KMS-11 (cell line): ENCODE measurements around the gene GLIS2.

ENCODE experiments used
- H2AFZ ChIP-seq: fragments of 200-600 bp; sonication (generic); 2 replicates; pipeline ENCODE4 v1.6.1; 2016; ENCODE audit warnings: antibody characterized with exemption, mixed run types, low read depth
- H3K27ac ChIP-seq: fragments of 200-600 bp; sonication (generic); 2 replicates; pipeline ENCODE4 v1.6.1; 2016; ENCODE audit warnings: mild to moderate bottlenecking, mixed run types
- H3K27me3 ChIP-seq: fragments of 200-600 bp; sonication (generic); 2 replicates; pipeline ENCODE4 v1.6.1; 2017; ENCODE audit warnings: mild to moderate bottlenecking, low read depth, mixed run types, moderate library complexity; ENCODE audit not compliant: insufficient read depth
- H3K36me3 ChIP-seq: fragments of 200-600 bp; sonication (generic); 2 replicates; pipeline ENCODE4 v1.6.1; 2017; ENCODE audit warnings: mild to moderate bottlenecking, mixed run types; ENCODE audit not compliant: insufficient read depth
- H3K4me1 ChIP-seq: fragments of 200-600 bp; sonication (generic); 2 replicates; pipeline ENCODE4 v1.6.1; 2016; ENCODE audit warnings: mild to moderate bottlenecking, low read depth, mixed run types; ENCODE audit not compliant: poor library complexity, severe bottlenecking
- H3K4me2 ChIP-seq: fragments of 200-600 bp; sonication (generic); 2 replicates; pipeline ENCODE4 v1.7.0; 2016; ENCODE audit warnings: mild to moderate bottlenecking, mixed run types
- H3K4me3 ChIP-seq: fragments of 200-600 bp; sonication (generic); IDR thresholded peaks from 2 replicates; pipeline ENCODE4 v1.6.1; 2017; ENCODE audit warnings: low read depth, low read length, mixed read lengths; ENCODE audit not compliant: insufficient read depth
- H3K79me2 ChIP-seq: fragments of 200-600 bp; sonication (generic); 2 replicates; pipeline ENCODE4 v1.6.1; 2016; ENCODE audit warnings: low read depth, mixed run types; ENCODE audit not compliant: insufficient read depth
- H3K9ac ChIP-seq: fragments of 200-600 bp; sonication (generic); 2 replicates; pipeline ENCODE4 v1.6.1; 2016; ENCODE audit warnings: mild to moderate bottlenecking, mixed run types
- H4K20me1 ChIP-seq: fragments of 200-600 bp; sonication (generic); 2 replicates; pipeline ENCODE4 v1.6.1; 2016; ENCODE audit warnings: mild to moderate bottlenecking, mixed run types; ENCODE audit not compliant: insufficient read depth
- CTCF ChIP-seq: fragments of 200-600 bp; sonication (generic); conservative IDR thresholded peaks from 2 replicates; pipeline ENCODE4 v1.6.1; 2017; ENCODE audit warnings: low read depth, mild to moderate bottlenecking, antibody characterized with exemption, low read length, moderate library complexity, mixed read lengths

The GLIS2 gene

GRCh38 chr16:4353675-4354074, 37.8 kb downstream of the GLIS2 start:
- Histone ChIP-seq H3K27ac (no peak overlapping the region), H4K20me1 (no peaks in the 10 kb centered on the region; the same call in 1 of the 2 replicates), H2AFZ (no peak overlapping the region), H3K79me2 (peaks cover 20% of the 10 kb centered on the region), H3K9ac (no peak overlapping the region), H3K4me1 (peaks cover 28% of the 10 kb centered on the region), H3K4me2 (no peak overlapping the region), H3K4me3 (no peak overlapping the region), H3K36me3 (no peaks in the 10 kb centered on the region; the same call in 1 of the 2 replicates), H3K27me3 (no peaks in the 10 kb centered on the region)
- TF ChIP-seq CTCF: no peak

GRCh38 chr16:4354512-4355409, 38.9 kb downstream of the GLIS2 start:
- peaks cover 12% of the 10 kb centered on the region for H3K79me2 ChIP-seq
- no peak overlapping the region for H2AFZ ChIP-seq
- TF ChIP-seq CTCF: no peak
- H3K4me3 ChIP-seq: no peak overlapping the region
- H4K20me1 ChIP-seq: no peaks in the 10 kb centered on the region; the same call in 1 of the 2 replicates
- H3K27ac ChIP-seq: no peak overlapping the region
- H3K27me3 ChIP-seq: no peaks in the 10 kb centered on the region
- no peaks in the 10 kb centered on the region; the same call in 1 of the 2 replicates for H3K36me3 ChIP-seq
- no peak overlapping the region for H3K4me2 ChIP-seq
- H3K4me1 ChIP-seq: peaks cover 23% of the 10 kb centered on the region
- no peak overlapping the region for H3K9ac ChIP-seq

- Histone ChIP-seq H3K27ac (no peak overlapping the region), H3K4me1 (peaks cover 13% of the 10 kb centered on the region), H3K4me3 (no peak overlapping the region), H2AFZ (no peak overlapping the region), H3K4me2 (no peak overlapping the region), H3K36me3 (no peaks in the 10 kb centered on the region; the same call in 1 of the 2 replicates), H4K20me1 (no peaks in the 10 kb centered on the region), H3K79me2 (no peaks in the 10 kb centered on the region), H3K9ac (no peak overlapping the region), H3K27me3 (no peaks in the 10 kb centered on the region)
- TF ChIP-seq CTCF: no peak
Measured at GRCh38 chr16:4356820-4357219, 41.0 kb downstream of the GLIS2 start.

GRCh38 chr16:4358236-4358635, 42.4 kb downstream of the GLIS2 start:
- no peak for TF ChIP-seq CTCF
- H3K27me3 ChIP-seq: no peaks in the 10 kb centered on the region
- no peak overlapping the region for H3K9ac ChIP-seq
- H3K4me3 ChIP-seq: no peak overlapping the region
- no peak overlapping the region for H3K4me2 ChIP-seq
- no peaks in the 10 kb centered on the region for H3K79me2 ChIP-seq
- peaks cover 3% of the 10 kb centered on the region; the same call in 1 of the 2 replicates for H3K36me3 ChIP-seq
- H3K4me1 ChIP-seq: no peaks in the 10 kb centered on the region
- H3K27ac ChIP-seq: no peak overlapping the region
- H4K20me1 ChIP-seq: no peaks in the 10 kb centered on the region
- no peak overlapping the region for H2AFZ ChIP-seq
